SW480 (cell line): ENCODE results near the gene KHDRBS1.
A peak's percentile ranks its signal among the peaks of the same experiment; 100 is the strongest.
"Not testable (repeated sequence)": the region's sequence is repeated elsewhere in the genome, so short reads cannot be mapped to it uniquely, and the experiment has no call there.

Experiments used
- DNase-seq: peaks from one replicate; pipeline ENCODE4 v3.0.0-alpha.2; 2016; ENCODE audit warnings: low spot score

The KHDRBS1 gene

DNA sequence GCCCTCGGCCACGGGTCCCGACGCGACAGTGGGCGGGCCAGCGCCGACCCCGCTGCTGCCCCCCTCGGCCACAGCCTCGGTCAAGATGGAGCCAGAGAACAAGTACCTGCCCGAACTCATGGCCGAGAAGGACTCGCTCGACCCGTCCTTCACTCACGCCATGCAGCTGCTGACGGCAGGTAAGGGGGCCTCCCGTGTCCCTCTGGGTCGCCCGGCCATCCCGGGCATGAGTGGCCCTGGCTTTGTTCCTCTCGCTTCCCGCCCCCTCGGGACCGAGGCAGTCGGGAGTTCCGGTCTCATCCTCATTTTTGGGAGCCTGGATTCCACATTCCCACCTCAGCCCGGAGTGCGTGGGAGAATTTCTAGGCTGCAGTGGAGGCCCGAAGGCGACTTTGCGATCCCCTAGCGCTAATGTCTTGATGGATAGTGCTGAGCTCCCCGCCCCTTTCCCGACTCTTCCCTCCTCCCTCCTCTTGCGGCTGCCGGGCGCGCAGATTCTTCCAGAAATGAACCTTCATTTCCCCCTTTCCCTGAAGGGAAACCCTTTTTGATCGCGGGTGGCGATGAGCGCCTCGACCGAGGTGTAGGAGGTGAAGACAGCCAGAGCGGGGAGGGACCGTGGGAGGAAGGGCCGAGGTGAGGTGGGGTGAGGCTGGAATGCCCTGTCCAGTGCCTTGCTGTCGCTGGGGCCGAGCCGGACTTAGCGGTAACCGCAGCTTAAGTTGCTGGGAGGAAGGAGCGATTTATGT is 705 bp downstream of the KHDRBS1 start:
- DNase-seq: peak; percentile 49

GRCh38 chr1:32014948-32015273 is 1.2 kb downstream of the KHDRBS1 start:
- no peak for DNase-seq

DNA sequence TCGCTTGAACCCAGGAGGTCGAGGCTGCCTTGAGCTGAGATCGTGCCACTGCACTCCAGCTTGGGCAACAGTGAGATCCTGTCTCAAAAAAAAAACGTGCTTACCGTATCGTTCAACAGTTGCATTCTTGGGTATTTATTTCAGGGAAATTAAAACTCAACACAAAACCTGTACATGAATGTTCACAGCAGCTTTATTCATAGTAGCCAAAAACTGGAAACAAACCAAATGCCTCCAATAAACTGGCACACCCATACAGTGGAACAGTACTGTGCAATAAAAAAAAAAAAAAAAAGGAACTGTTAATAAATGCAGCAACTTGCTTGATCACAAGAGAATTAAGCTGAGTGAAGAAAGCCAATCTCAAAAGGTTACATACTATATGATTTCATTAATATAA is 6.7 kb downstream of the KHDRBS1 start:
- DNase-seq: no peak

DNA sequence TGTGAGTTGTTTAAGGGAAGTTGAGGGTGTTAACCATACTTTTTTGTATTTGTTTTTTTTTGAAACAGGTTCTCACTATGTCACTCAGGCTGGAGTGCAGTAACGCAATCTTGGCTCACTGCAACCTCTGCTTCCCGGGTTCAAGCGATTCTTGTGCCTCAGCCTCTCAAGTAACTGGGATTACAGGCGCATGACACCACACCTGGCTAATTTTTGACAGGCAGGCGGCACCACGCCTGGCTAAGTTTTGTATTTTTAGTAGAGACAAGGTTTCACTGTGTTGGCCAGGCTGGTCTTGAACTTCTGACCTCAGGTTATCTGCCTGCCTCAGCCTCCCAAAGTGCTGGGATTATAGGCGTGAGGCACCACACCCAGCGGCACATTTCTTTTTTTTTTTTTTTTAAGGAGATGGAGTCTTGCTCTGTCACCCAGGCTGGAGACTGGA is 7.9 kb downstream of the KHDRBS1 start:
- not testable (repeated sequence) for DNase-seq

GRCh38 chr1:32023351-32023750 is 9.7 kb downstream of the KHDRBS1 start:
- DNase-seq: no peak

GRCh38 chr1:32025515-32025914 is 11.8 kb downstream of the KHDRBS1 start:
- no peak for DNase-seq

DNA sequence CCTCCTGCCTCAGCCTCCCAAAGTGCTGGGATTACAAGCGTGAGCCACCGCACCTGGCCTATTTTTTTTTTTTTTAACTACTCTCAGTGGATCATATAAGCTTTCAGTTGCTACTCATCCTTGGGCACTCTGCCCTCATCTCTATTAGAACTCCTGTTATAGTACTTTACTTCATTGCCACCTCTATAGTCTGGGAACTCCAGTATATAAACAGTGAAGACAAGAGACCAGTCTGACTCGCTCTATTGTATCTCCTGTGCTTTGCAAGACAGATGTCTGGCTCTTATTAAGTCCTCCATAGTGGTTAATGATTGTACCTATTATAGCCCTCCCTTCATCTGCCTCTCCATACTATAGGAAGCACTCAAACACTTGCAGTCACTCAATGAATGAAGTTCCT is 15.1 kb downstream of the KHDRBS1 start:
- no peak for DNase-seq

DNA sequence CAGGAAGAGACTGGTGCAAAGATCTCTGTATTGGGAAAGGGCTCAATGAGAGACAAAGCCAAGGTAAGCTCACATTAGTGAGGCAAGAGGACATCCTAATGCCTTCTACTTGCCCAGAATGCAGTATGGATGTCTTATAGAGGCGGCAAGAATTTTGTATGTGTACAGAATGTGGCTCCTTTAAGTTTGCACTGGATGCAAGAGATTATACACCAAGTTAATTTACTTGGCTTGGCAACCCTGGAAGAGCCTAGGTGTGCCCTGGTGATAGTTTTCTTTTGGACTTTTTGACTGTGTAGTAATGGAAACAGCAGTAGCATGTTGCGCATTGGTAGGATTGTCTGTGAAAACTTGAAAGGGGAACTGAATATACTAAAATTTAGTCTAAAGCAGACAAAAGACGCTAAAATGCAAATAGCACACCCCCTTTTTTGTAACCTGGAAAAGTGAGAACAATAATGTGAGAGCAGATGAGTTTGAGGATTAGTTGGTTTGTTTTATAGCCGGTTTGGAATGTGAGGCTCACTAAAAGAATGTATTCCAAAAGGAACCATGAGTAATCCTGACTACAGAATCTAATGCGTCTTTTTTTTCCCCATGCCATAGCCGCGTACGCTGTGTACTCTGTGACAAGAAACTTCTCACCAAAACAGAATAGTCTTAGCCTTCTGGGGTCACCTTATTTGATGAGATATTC is 18.1 kb downstream of the KHDRBS1 start:
- DNase-seq: no peak

- no peak for DNase-seq
Observed at GRCh38 chr1:32032275-32032615, 18.6 kb downstream of the KHDRBS1 start.

DNA sequence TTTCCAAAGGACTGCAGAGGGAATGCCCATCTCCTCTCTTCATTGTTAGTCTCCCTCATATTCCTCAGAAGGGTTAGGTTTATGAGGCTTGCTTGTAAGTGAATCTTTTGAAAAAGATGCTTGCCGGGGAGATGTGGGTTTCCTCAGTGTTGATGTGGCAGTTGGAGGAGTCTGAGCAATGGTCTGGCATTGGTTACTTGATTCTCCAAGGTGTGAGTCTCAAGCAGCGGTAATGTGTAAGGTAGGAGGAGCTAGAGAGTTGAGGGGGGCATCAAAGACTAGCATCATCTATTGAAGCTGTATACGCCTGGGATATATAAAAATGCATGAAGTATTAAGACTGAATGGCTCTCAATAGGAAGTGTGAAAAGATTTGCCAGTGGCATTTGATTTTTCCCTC is 21.5 kb downstream of the KHDRBS1 start:
- DNase-seq: no peak

GRCh38 chr1:32040711-32041110 is 27.0 kb downstream of the KHDRBS1 start:
- DNase-seq: no peak

GRCh38 chr1:32042330-32042729 is 28.7 kb downstream of the KHDRBS1 start:
- no peak for DNase-seq

DNA sequence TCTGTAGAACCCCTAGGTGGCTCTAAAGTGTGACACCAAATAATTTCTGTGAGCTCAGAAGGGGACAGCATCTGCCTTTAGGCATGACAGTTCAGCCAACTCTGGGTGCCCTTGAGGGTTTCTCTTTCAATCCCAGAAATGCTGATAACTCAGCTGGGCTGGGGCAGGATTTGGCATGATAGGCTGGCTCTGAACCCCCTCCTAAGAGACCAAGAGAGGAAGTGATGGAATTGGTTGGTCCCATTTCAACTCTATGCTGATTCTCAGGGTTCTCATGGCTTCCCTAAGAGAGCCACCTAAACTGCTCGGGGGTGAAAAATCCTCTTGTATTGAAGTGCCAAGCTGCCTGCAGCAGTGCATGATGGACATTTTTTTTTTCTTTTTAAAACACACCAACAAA is 30.6 kb downstream of the KHDRBS1 start:
- no peak for DNase-seq

- no peak for DNase-seq
Observed at GRCh38 chr1:32045772-32046171, 32.1 kb downstream of the KHDRBS1 start.

DNA sequence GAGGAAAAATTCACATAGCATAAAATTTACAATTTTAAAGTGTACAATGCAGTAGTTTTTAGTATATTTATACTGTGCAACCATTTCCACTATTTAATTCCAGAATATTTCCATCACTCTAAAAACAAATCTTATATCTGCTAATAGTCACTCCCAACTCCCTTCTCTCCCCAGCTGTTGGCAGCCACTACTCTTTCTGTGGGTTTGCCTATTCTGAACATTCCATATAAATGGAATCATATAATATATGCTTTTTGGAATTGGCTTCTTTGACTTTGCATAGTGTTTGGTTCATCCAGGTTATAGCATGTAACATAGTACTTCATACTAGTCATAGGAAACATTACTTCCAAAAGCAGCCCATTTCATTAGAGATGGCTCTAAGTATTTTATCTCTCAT is 34.0 kb downstream of the KHDRBS1 start:
- no peak for DNase-seq

GRCh38 chr1:32048440-32048839 is 34.8 kb downstream of the KHDRBS1 start:
- DNase-seq: no peak

DNA sequence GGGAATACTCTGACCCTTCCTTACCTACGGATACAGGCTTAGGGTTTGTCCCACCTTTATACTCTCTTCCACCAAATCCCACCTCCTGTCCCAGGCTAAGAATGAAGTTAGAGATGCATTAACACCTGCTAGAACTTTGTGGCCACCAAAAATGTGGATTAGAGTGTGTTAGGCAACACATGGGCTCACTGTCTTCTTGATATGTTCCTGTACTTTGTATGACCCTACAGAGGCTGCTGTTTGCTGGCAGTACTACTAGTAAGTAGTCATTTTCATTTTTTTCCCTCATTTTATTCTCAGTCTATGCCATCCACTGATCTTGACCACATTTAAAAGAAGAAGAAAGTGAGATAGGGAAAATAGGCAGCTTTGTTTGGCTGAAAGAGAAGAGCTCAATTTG is 38.0 kb downstream of the KHDRBS1 start:
- no peak for DNase-seq

- DNase-seq: no peak
Observed at GRCh38 chr1:32052887-32053286, 39.2 kb downstream of the KHDRBS1 start.

DNA sequence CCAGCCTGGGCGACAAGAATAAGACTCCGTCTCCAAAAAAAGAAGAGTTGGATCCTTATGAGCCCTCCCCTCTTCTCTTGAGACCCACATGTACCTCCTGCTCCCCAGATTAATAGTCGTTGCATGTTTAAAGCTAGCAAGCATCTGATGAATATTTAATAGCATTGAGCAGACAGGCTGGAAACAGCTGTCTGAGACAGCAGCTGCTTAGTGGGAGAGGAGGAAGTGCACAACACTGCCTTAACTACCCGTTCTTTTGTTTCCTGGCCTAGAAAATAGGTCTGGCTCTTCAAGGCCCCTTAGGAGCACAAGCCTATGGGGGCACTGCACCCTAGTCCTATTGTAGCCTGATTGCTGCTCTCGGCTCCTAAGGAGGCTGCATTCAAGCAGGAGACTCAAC is 41.7 kb downstream of the KHDRBS1 start:
- DNase-seq: no peak

DNA sequence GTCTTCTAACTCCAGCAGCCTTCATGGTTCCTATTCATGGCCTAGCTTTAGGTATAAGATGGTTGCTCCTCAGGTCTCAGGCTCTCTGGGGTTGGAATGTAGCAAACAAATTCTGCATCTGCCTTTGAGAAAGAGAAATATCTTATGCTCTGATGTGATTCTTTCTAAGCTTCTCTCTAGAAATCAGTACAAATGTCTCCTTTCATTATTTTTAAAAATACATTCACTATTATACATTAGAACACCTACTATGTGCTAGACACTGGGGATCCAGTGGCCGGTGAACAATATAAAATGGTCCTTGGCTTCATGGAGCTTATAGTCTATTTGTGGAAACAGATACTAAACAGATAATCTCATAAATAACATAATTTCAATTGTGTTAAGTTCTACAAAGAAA is 42.9 kb downstream of the KHDRBS1 start:
- no peak for DNase-seq

- DNase-seq: no peak
Observed at GRCh38 chr1:32060914-32061313, 47.2 kb downstream of the KHDRBS1 start.

- no peak for DNase-seq
Observed at GRCh38 chr1:32062867-32063230, 49.2 kb downstream of the KHDRBS1 start.

GRCh38 chr1:32063261-32063681 is 49.6 kb downstream of the KHDRBS1 start:
- peak; percentile 61 for DNase-seq
